IMR-90 (cell line): ENCODE measurements around the gene LRP5.
A peak's percentile ranks its signal among the peaks of the same experiment; 100 is the strongest.

Experiments
- BHLHE40 ChIP-seq: fragments of 150-350 bp; IDR thresholded peaks from 2 replicates; pipeline ENCODE4 v1.6.1; 2016; ENCODE audit warnings: mild to moderate bottlenecking, low read depth, low read length
- CHD1 ChIP-seq: IDR thresholded peaks from 2 replicates; pipeline ENCODE4 v1.6.1; 2012; ENCODE audit warnings: low read depth, low read length, improper control_type of control experiment
- CTCF ChIP-seq: conservative IDR thresholded peaks from 2 replicates; pipeline ENCODE4 v1.5.1; 2012; ENCODE audit warnings: mild to moderate bottlenecking, low read depth, low read length, improper control_type of control experiment
- FOS ChIP-seq: fragments of 150-350 bp; IDR thresholded peaks from 2 replicates; pipeline ENCODE4 v1.6.1; 2016; ENCODE audit warnings: low read depth, low read length
- MAFK ChIP-seq: IDR thresholded peaks from 2 replicates; pipeline ENCODE4 v1.6.1; 2012; ENCODE audit warnings: low read depth, low read length, improper control_type of control experiment
- MAZ ChIP-seq: IDR thresholded peaks from 2 replicates; pipeline ENCODE4 v1.6.1; 2012; ENCODE audit warnings: low read depth, mild to moderate bottlenecking, low read length, improper control_type of control experiment, moderate library complexity, borderline replicate concordance
- MXI1 ChIP-seq: IDR thresholded peaks from 2 replicates; pipeline ENCODE4 v1.6.1; 2012; ENCODE audit warnings: low read depth, mild to moderate bottlenecking, low read length, moderate library complexity, borderline replicate concordance
- POLR2A ChIP-seq: IDR thresholded peaks from 2 replicates; pipeline ENCODE4 v1.6.1; 2012; ENCODE audit warnings: mild to moderate bottlenecking, low read depth, low read length
- RAD21 ChIP-seq: IDR thresholded peaks from 2 replicates; pipeline ENCODE4 v1.6.1; 2012; ENCODE audit warnings: low read length, improper control_type of control experiment
- SMC3 ChIP-seq: fragments of 150-350 bp; IDR thresholded peaks from 2 replicates; pipeline ENCODE4 v1.6.1; 2016; ENCODE audit warnings: low read depth, mild to moderate bottlenecking, antibody characterized with exemption, low read length, moderate library complexity
- USF2 ChIP-seq: fragments of 150-350 bp; IDR thresholded peaks from 2 replicates; pipeline ENCODE4 v1.6.1; 2017; ENCODE audit warnings: mild to moderate bottlenecking, antibody characterized with exemption, low read length, low read depth

GRCh38 chr11:68459886-68460740 is 147.7 kb downstream of the LRP5 start:
- TF ChIP-seq CTCF (no peak), MXI1 (no peak), POLR2A (no peak), USF2 (no peak), MAFK (no peak), SMC3 (no peak), CHD1 (no peak; the same call in 1 of the 2 replicates), RAD21 (no peak), FOS (peak; percentile 77), BHLHE40 (no peak), MAZ (peak; percentile 80)
